ENCODE results near the gene CERS6.

The CERS6 gene

GRCh38 chr2:168604252-168604651 is 148.2 kb downstream of the CERS6 start:
- H3K4me3 ChIP-seq (ENCODE audit: low read depth, low read length) = no peak overlapping the region
- ChIA-PET CTCF (no interaction called here), POLR2A (no interaction called here)
- no peaks in the 10 kb centered on the region; the same call in 1 of the 2 replicates for H3K4me1 ChIP-seq (ENCODE audit: control insufficient read depth, insufficient read depth, low read length)
- TF ChIP-seq ZNF146 (tag by site-specific recombination; IDR thresholded peaks at IDR 0.05) (no peak), ZNF704 (tag by site-specific recombination; IDR thresholded peaks at IDR 0.05) (no peak), ZNF558 (tag by site-specific recombination; IDR thresholded peaks at IDR 0.05) (no peak), ZNF701 (tag by site-specific recombination; IDR thresholded peaks at IDR 0.05) (no peak), ZNF398 (tag by site-specific recombination; IDR thresholded peaks at IDR 0.05) (no peak), ZNF23 (tag by site-specific recombination; IDR thresholded peaks at IDR 0.05; ENCODE audit: borderline replicate concordance) (no peak), ZNF155 (tag by site-specific recombination; IDR thresholded peaks at IDR 0.05) (no peak), KLF8 (tag by site-specific recombination; IDR thresholded peaks at IDR 0.05) (no peak), ZSCAN5A (tag by site-specific recombination; IDR thresholded peaks at IDR 0.05) (no peak), YY1 (tag by site-specific recombination; IDR thresholded peaks at IDR 0.05) (no peak), ZBTB17 (tag by site-specific recombination; IDR thresholded peaks at IDR 0.05) (no peak)
- no peak overlapping the region for H3K27ac ChIP-seq (ENCODE audit: extremely low read depth, low read depth, low read length)
- no peaks in the 10 kb centered on the region for H3K36me3 ChIP-seq (ENCODE audit: control insufficient read depth in 2 of 2, insufficient read depth in 1 of 2, low read length in 2 of 2)
- no peaks in the 10 kb centered on the region for H3K9me3 ChIP-seq (ENCODE audit: control insufficient read depth, insufficient read depth, low read depth, low read length)

- ChIA-PET POLR2A (no interaction called here), CTCF (no interaction called here)
- H3K36me3 ChIP-seq (ENCODE audit: control insufficient read depth in 2 of 2, insufficient read depth in 1 of 2, low read length in 2 of 2) = no peaks in the 10 kb centered on the region
- no peaks in the 10 kb centered on the region for H3K9me3 ChIP-seq (ENCODE audit: control insufficient read depth, insufficient read depth, low read depth, low read length)
- H3K27ac ChIP-seq (ENCODE audit: extremely low read depth, low read depth, low read length) = no peak overlapping the region
- TF ChIP-seq ZNF266 (tag by site-specific recombination; IDR thresholded peaks at IDR 0.05; ENCODE audit: low read depth) (no peak), ZNF19 (tag by site-specific recombination; IDR thresholded peaks at IDR 0.05; ENCODE audit: low read depth) (no peak), ELK4 (IDR thresholded peaks at IDR 0.05; ENCODE audit: borderline replicate concordance, low read depth, low read length) (no peak), ZSCAN4 (tag by site-specific recombination; IDR thresholded peaks at IDR 0.05) (no peak), ZEB2 (tag by site-specific recombination; IDR thresholded peaks at IDR 0.05) (no peak), KLF7 (tag by site-specific recombination; IDR thresholded peaks at IDR 0.05; ENCODE audit: borderline replicate concordance) (no peak), IKZF3 (tag by site-specific recombination; IDR thresholded peaks at IDR 0.05) (no peak)
- H3K4me3 ChIP-seq (ENCODE audit: low read depth, low read length) = no peak overlapping the region
- H3K4me1 ChIP-seq (ENCODE audit: control insufficient read depth, insufficient read depth, low read length) = no peaks in the 10 kb centered on the region
Observed at GRCh38 chr2:168607992-168608391, 151.9 kb downstream of the CERS6 start.
